NCI-H446 (cell line): Measurements from ENCODE around the gene ECHDC3.
A peak's percentile ranks its signal among the peaks of the same experiment; 100 is the strongest.
"Not testable (repeated sequence)": the region's sequence is repeated elsewhere in the genome, so short reads cannot be mapped to it uniquely, and the experiment has no call there.

Experiments used
- DNase-seq, 2 experiments: peaks; one replicate each; lab custom pipeline; 2025; lab: John Stamatoyannopoulos, UW

Gene ECHDC3

GRCh38 chr10:11716686-11717085, 25.5 kb upstream of the ECHDC3 start:
- no peak for DNase-seq

GRCh38 chr10:11719496-11720259, 22.5 kb upstream of the ECHDC3 start:
- DNase-seq: no peak

- no peak for DNase-seq
Observed at GRCh38 chr10:11720260-11720741, 21.9 kb upstream of the ECHDC3 start.

GRCh38 chr10:11721806-11722205, 20.4 kb upstream of the ECHDC3 start:
- no peak for DNase-seq

GRCh38 chr10:11723359-11723758, 18.8 kb upstream of the ECHDC3 start:
- no peak for DNase-seq

GRCh38 chr10:11724938-11725776, 17.0 kb upstream of the ECHDC3 start:
- peak; percentile 33 to 65 for DNase-seq

- no peak for DNase-seq
Observed at GRCh38 chr10:11725912-11726311, 16.3 kb upstream of the ECHDC3 start.

- no peak for DNase-seq
Observed at GRCh38 chr10:11727563-11727962, 14.6 kb upstream of the ECHDC3 start.

- no peak for DNase-seq
Observed at GRCh38 chr10:11728353-11728752, 13.8 kb upstream of the ECHDC3 start.

- no peak for DNase-seq
Observed at GRCh38 chr10:11729790-11730315, 12.3 kb upstream of the ECHDC3 start.

GRCh38 chr10:11730779-11731178, 11.4 kb upstream of the ECHDC3 start:
- DNase-seq: no peak

GRCh38 chr10:11736767-11737166, 5.4 kb upstream of the ECHDC3 start:
- not testable (repeated sequence) for DNase-seq

- not testable (repeated sequence) for DNase-seq
Observed at GRCh38 chr10:11737258-11738032, 4.7 kb upstream of the ECHDC3 start.

- no peak for DNase-seq
Observed at GRCh38 chr10:11740907-11741306, 1.3 kb upstream of the ECHDC3 start.

GRCh38 chr10:11741608-11742007, 574 bp upstream of the ECHDC3 start:
- no peak for DNase-seq

GRCh38 chr10:11742779-11743298, 657 bp downstream of the ECHDC3 start:
- DNase-seq: no peak

- DNase-seq: no peak
Observed at GRCh38 chr10:11743461-11744338, 1.5 kb downstream of the ECHDC3 start.

- DNase-seq: no peak
Observed at GRCh38 chr10:11745045-11745444, 2.9 kb downstream of the ECHDC3 start.

- no peak for DNase-seq
Observed at GRCh38 chr10:11746883-11747539, 4.8 kb downstream of the ECHDC3 start.

- no peak for DNase-seq
Observed at GRCh38 chr10:11748866-11749265, 6.7 kb downstream of the ECHDC3 start.
